Measurements from ENCODE around the gene IQCM. TPM values are rescaled to one million over a fixed set of nuclear protein-coding genes. Genes with fewer than 3 reads are reported as not detected.

The IQCM gene, protein sequence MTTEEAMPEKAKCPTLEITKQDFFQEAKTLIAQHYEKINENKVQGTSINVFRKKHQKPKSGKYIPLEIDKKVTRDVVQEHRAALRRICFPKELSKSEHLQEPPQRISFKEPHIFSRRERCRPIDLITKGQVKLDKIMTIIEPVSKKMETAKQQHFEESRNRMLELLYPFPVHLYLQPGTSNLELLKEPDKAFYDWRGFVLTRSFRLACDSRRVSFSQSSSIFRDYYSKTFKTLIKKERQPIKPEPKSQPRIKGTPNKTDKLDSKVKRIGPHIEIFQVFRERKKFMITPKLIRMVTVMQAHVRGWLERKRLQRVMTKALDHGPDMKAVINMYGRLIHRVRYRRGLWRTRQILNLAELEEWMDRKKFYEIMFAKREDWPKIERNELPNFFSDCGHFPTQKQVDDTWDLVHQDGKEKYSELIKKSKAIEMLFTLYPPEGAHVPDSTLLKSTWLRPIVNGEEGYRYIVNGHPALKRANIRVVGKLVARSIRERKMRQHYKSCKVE
- polyA plus RNA-seq, result not detected

DNA sequence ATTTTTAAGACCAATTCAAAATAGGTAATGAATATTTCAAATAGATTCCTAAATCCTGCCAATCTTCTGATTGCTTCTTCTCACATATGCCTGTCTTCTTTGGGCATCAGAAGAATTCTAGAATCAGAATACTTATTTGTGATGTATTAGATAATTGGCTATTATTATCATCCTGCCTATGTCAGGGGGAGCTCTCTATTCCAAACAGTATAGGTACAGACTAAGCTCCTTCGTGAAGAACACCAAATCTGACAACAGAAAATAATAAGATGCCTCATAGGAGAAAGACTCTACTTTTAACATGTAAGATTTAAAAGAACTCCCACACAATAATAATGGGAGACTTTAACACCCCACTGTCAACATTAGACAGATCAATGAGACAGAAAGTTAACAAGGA, at the start of gene IQCM:
Gene IQCM, minus strand, starts transcription at position 101 of the 400 bp plus-strand sequence. CDS start 73,152 bp downstream, outside the sequence.
- Mint-ChIP-seq H3K4me1 (no peaks in the 10 kb centered on the region), H3K27ac (no peak within 1 kb of the TSS), H3K27me3 (no peaks in the 10 kb centered on the region), H3K4me3 (no peak within 1 kb of the TSS), H3K9me3 (peaks cover 0 to 2% (median 0%) of the 10 kb centered on the region in 3 donors), H3K36me3 (no peaks in the 10 kb centered on the region)

- no peak overlapping the region for H3K27ac Mint-ChIP-seq
- no peaks in the 10 kb centered on the region for H3K36me3 Mint-ChIP-seq
- H3K27me3 Mint-ChIP-seq, result no peaks in the 10 kb centered on the region
- H3K4me1 Mint-ChIP-seq, result no peaks in the 10 kb centered on the region
- H3K4me3 Mint-ChIP-seq, result no peak overlapping the region
- peaks cover 0 to 2% (median 0%) of the 10 kb centered on the region in 3 donors for H3K9me3 Mint-ChIP-seq
Measured at GRCh38 chr4:149857446-149857845, 41.8 kb upstream of the IQCM start.

- no peak overlapping the region for H3K4me3 Mint-ChIP-seq
- H3K4me1 Mint-ChIP-seq, result no peaks in the 10 kb centered on the region
- H3K27me3 Mint-ChIP-seq, result no peaks in the 10 kb centered on the region
- no peak overlapping the region for H3K27ac Mint-ChIP-seq
- peaks cover 0 to 4% (median 0%) of the 10 kb centered on the region in 3 donors for H3K9me3 Mint-ChIP-seq
- H3K36me3 Mint-ChIP-seq, result no peaks in the 10 kb centered on the region
Measured at GRCh38 chr4:149845743-149846142, 30.1 kb upstream of the IQCM start.

DNA sequence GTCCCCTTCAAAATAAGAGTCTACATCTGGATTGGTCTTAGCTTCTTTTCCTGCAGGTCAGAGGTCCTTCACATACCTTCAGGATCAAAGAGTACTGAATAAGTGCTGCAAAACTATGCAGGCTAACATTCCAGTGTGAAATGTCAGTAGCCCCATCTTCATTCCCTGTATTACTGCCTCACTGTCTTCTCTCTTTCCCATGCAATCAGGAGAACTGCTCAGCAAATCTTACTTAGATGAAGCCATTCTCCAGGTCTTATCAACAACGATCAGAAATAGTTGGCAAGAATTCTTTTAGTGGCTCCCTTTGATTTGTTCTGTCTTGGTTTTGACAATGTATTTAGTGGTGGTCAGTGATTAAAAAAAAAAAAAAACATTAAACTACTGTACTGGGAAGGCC, 26.0 kb upstream of the IQCM start:
- Mint-ChIP-seq H3K27me3 (no peaks in the 10 kb centered on the region), H3K27ac (no peak overlapping the region), H3K4me3 (no peak overlapping the region), H3K36me3 (no peaks in the 10 kb centered on the region), H3K9me3 (no peaks in the 10 kb centered on the region), H3K4me1 (no peaks in the 10 kb centered on the region)

GRCh38 chr4:149838036-149838435, 22.4 kb upstream of the IQCM start:
- no peaks in the 10 kb centered on the region for H3K36me3 Mint-ChIP-seq

DNA sequence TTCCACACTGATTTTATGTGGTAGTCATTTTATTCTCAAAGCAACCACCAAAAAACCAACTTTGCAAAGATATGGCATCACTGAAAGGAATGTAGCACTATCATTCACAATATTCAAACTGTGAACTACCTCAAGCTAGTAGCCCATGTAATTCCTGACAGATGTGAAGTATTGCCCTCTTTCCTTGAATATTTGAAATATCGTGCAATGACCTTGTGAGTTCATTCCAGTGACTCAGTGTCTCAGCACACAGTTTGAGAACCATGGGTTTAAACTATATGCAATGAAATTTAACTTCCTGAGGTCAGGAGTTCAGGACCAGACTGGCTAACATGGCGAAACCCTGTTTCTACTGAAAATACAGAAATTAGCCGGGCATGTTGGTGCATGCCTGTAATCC, 20.9 kb upstream of the IQCM start:
- Mint-ChIP-seq H3K4me3 (no peak overlapping the region), H3K9me3 (no peaks in the 10 kb centered on the region)

More at GRCh38 chr4:149838036-149838435, 22.4 kb upstream of the IQCM start:
- H3K27ac Mint-ChIP-seq, result no peak overlapping the region
- no peaks in the 10 kb centered on the region for H3K4me1 Mint-ChIP-seq
- H3K4me3 Mint-ChIP-seq, result no peak overlapping the region
- H3K9me3 Mint-ChIP-seq, result no peaks in the 10 kb centered on the region
- no peaks in the 10 kb centered on the region for H3K27me3 Mint-ChIP-seq

DNA sequence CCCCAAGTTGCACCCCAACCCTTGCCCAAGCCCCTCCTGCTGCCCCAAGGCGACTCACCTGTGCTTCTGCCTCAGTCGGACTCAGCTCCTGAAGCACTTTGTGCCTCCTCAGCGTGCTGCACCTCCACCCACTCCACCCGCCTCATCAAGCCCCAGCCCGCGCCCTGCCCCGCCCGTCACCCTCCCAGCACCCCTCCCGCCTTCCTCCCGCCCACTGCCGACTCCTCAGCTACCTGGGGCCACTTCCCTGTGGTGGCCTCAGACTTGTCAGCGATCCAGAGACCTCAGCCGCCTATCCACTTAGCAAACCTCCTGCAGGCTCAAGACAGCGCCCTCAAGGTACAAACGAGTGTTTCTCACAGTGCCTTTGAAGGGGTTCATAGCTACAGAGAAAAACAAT, 19.6 kb upstream of the IQCM start:
- Mint-ChIP-seq H3K4me3 (no peak overlapping the region), H3K36me3 (no peaks in the 10 kb centered on the region), H3K27ac (no peak overlapping the region), H3K9me3 (no peaks in the 10 kb centered on the region), H3K27me3 (no peaks in the 10 kb centered on the region), H3K4me1 (no peaks in the 10 kb centered on the region)

More for the DNA sequence above, 20.9 kb upstream of the IQCM start:
- Mint-ChIP-seq H3K4me1 (no peaks in the 10 kb centered on the region), H3K27ac (no peak overlapping the region), H3K27me3 (no peaks in the 10 kb centered on the region), H3K36me3 (no peaks in the 10 kb centered on the region)

DNA sequence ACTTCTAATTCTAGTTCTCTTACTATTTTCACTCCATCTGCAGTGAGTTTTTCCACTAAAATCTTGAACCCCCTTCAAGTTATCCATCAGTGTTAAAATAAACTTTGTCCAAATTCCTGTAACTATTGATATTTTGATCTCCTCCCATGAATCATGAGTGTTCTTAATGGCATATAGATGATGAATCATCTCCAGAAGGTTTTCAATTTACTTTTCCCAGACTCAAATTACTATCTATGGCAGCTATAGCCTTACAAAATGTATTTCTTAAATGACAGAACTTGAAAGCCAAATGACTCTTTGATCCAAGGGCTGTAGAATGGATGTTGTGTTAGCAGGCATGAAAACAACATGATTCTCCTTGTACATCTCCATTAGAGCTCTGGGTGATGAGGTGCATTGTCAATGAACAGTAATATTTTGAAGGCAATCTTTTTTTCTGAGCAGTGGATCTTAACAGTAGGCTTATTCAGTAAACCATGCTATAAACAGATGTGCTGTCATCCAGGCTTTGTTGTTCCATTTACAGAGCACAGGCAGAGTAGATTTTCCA, 16.1 kb upstream of the IQCM start:
- Mint-ChIP-seq H3K4me3 (no peak overlapping the region), H3K36me3 (no peaks in the 10 kb centered on the region), H3K27me3 (no peaks in the 10 kb centered on the region), H3K4me1 (no peaks in the 10 kb centered on the region), H3K9me3 (no peaks in the 10 kb centered on the region), H3K27ac (no peak overlapping the region)

- H3K27ac Mint-ChIP-seq, result no peak overlapping the region
- H3K36me3 Mint-ChIP-seq, result no peaks in the 10 kb centered on the region
- no peaks in the 10 kb centered on the region for H3K4me1 Mint-ChIP-seq
- no peak overlapping the region for H3K4me3 Mint-ChIP-seq
- H3K27me3 Mint-ChIP-seq, result no peaks in the 10 kb centered on the region
- H3K9me3 Mint-ChIP-seq, result no peaks in the 10 kb centered on the region
Measured at GRCh38 chr4:149830823-149831222, 15.2 kb upstream of the IQCM start.

DNA sequence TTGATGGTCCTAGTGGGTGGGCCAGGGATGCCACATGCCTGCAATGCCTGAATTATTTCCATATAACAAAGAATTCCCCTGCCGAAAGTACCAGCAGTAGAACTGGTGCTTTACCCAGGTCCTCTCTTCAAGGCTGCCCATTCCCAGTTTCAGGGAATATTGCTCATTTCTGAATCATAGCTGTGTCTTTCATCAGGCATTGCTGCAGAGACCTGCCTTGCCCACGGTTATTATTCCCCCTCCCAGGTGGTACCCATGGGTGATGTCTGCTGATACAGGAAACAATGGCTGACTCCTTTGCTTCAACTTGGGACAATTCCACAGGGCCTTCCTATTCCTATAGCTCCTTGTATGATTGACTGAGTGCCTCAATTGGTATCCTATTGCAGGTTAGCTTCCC, 9.7 kb upstream of the IQCM start:
- Mint-ChIP-seq H3K27ac (no peak overlapping the region), H3K36me3 (no peaks in the 10 kb centered on the region), H3K4me1 (no peaks in the 10 kb centered on the region), H3K4me3 (no peak overlapping the region), H3K27me3 (no peaks in the 10 kb centered on the region), H3K9me3 (peaks cover 0 to 2% (median 0%) of the 10 kb centered on the region in 3 donors)

GRCh38 chr4:149823769-149824221, 8.2 kb upstream of the IQCM start:
- H3K4me3 Mint-ChIP-seq, result no peak overlapping the region
- no peaks in the 10 kb centered on the region for H3K36me3 Mint-ChIP-seq
- no peaks in the 10 kb centered on the region for H3K27me3 Mint-ChIP-seq
- peaks cover 0 to 2% (median 2%) of the 10 kb centered on the region in 3 donors for H3K9me3 Mint-ChIP-seq
- H3K4me1 Mint-ChIP-seq, result no peaks in the 10 kb centered on the region
- no peak overlapping the region for H3K27ac Mint-ChIP-seq

DNA sequence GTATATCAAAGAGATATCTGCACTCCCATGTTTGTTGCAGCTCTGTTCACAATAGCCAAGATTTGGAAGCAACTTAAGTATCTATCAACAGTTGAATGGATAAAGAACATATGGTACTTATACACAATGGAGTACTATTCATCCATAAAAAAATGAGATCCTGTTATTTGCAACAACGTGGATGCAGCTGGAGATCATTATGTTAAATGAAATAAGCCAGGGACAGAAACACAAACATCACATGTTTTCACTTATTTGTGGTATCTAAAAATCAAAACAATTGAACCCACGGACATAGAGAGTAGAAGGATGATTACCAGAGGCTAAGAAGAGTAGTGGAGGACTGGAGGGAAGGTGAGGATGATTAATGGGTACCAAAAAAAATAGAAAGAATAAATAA, 14.2 kb downstream of the IQCM start:
- Mint-ChIP-seq H3K36me3 (no peaks in the 10 kb centered on the region), H3K9me3 (peaks cover 4 to 8% (median 8%) of the 10 kb centered on the region in 3 donors), H3K4me3 (no peak overlapping the region), H3K27ac (no peak overlapping the region), H3K27me3 (no peaks in the 10 kb centered on the region), H3K4me1 (no peaks in the 10 kb centered on the region)

- H3K27me3 Mint-ChIP-seq, result no peaks in the 10 kb centered on the region
- peaks cover 4 to 8% (median 6%) of the 10 kb centered on the region in 3 donors for H3K9me3 Mint-ChIP-seq
- H3K4me3 Mint-ChIP-seq, result no peak overlapping the region
- no peaks in the 10 kb centered on the region for H3K36me3 Mint-ChIP-seq
- no peak overlapping the region for H3K27ac Mint-ChIP-seq
- no peaks in the 10 kb centered on the region for H3K4me1 Mint-ChIP-seq
Measured at GRCh38 chr4:149799546-149799945, 16.1 kb downstream of the IQCM start.

DNA sequence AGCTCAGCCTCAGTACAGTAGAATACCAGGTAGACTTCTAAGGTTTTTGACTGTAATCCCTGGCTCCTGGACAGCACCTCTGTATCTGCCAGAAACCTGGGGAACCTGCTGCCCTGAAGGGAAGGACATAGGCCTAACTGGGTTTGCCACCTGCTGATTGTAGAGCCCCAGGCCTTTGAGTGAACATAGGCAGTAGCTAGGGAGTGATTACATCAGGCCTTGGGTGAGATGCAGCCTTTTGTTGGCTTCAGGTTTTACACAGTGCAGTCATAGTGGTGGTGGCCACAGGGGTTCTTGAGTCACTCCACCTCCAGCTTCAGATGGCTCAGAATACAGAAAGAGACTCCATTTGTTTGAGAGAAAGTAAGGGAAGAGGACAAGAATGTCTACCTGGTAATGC, 19.3 kb downstream of the IQCM start:
- Mint-ChIP-seq H3K36me3 (no peaks in the 10 kb centered on the region), H3K27me3 (no peaks in the 10 kb centered on the region), H3K9me3 (peaks cover 0 to 5% (median 0%) of the 10 kb centered on the region in 3 donors), H3K4me1 (peaks cover 0 to under 1% (median 0%) of the 10 kb centered on the region in 3 donors), H3K27ac (no peak overlapping the region), H3K4me3 (no peak overlapping the region)

DNA sequence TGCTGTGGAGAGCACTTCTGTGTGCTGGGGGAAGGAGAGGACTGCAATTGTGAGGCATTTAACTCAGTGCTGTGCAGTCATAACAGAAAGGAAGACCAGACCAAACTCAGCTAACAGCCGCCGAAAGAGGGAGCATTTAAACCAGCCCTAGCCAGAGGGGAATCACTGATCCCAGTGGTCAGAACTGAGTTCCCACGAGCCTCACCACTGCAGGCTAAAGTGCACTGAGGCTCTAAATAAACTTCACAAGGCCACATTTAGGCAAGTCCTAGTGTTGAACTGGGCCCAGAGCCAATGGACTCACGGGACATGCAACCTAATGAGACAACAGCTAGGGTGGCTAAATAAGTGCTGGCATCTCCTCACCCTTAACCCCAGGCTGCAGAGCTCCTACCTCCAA, 20.4 kb downstream of the IQCM start:
- H3K9me3 Mint-ChIP-seq, result peaks cover 0 to 5% (median 0%) of the 10 kb centered on the region in 3 donors
- H3K27ac Mint-ChIP-seq, result no peak overlapping the region
- no peaks in the 10 kb centered on the region for H3K27me3 Mint-ChIP-seq
- no peaks in the 10 kb centered on the region for H3K36me3 Mint-ChIP-seq
- peaks cover 0 to 1% (median 0%) of the 10 kb centered on the region in 3 donors for H3K4me1 Mint-ChIP-seq
- H3K4me3 Mint-ChIP-seq, result no peak overlapping the region
